ENCODE data around the gene DGKA.

The DGKA gene

DNA sequence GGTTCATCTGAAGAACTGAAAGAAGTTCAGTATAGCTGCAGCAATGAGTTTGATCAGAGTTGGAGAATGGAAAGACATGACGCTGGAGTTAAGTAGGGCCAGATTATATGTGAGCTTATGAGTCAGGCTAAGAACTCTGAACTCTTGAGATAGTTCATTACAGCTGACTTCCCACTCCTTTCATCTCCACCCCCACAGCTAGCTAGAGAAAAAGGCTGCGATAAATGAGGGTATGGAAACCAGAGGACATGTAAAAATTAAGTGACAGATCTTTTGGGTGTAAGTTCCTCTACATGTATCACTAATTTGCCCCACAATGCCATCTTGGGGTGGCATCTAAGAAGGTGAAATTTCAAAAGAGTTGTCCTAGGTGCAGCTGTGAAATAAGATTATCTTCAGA, 31.9 kb upstream of the DGKA start:
- Histone ChIP-seq H3K9me3 (ENCODE audit: insufficient read depth, low read length) (no peaks in the 10 kb centered on the region), H3K36me3 (replicated peaks; ENCODE audit: low read depth, low read length) (peaks cover 9% of the 10 kb centered on the region), H3K79me2 (ENCODE audit: low read length) (no peaks in the 10 kb centered on the region), H2AFZ (ENCODE audit: low read depth, low read length) (no peak overlapping the region), H3K27ac (ENCODE audit: low read length) (no peak overlapping the region), H3K4me1 (ENCODE audit: low read length) (no peaks in the 10 kb centered on the region), H3K4me3 (ENCODE audit: low read length) (no peak overlapping the region), H3K4me2 (ENCODE audit: low read length) (no peak overlapping the region), H3K9ac (ENCODE audit: low read length) (no peak overlapping the region), H4K20me1 (ENCODE audit: insufficient read depth, low read length) (no peaks in the 10 kb centered on the region), H3K27me3 (ENCODE audit: low read depth, low read length) (no peaks in the 10 kb centered on the region)
- TF ChIP-seq EZH2phosphoT487 (IDR thresholded peaks at IDR 0.05; ENCODE audit: low read depth) (no peak), CTCF (IDR thresholded peaks at IDR 0.05; ENCODE audit: low read depth, low read length) (no peak)

GRCh38 chr12:55901881-55902490, 29.0 kb upstream of the DGKA start:
- no peaks in the 10 kb centered on the region for H3K27me3 ChIP-seq (ENCODE audit: low read depth, low read length)
- H3K9me3 ChIP-seq (ENCODE audit: insufficient read depth, low read length): no peaks in the 10 kb centered on the region
- TF ChIP-seq EZH2phosphoT487 (IDR thresholded peaks at IDR 0.05; ENCODE audit: low read depth) (no peak), CTCF (IDR thresholded peaks at IDR 0.05; ENCODE audit: low read depth, low read length) (no peak)
- H3K4me3 ChIP-seq (ENCODE audit: low read length): no peak overlapping the region
- H3K4me2 ChIP-seq (ENCODE audit: low read length): no peak overlapping the region
- H3K9ac ChIP-seq (ENCODE audit: low read length): no peak overlapping the region
- H3K36me3 ChIP-seq (replicated peaks; ENCODE audit: low read depth, low read length): peaks cover 9% of the 10 kb centered on the region
- no peaks in the 10 kb centered on the region for H3K4me1 ChIP-seq (ENCODE audit: low read length)
- H3K27ac ChIP-seq (ENCODE audit: low read length): no peak overlapping the region
- H2AFZ ChIP-seq (ENCODE audit: low read depth, low read length): no peak overlapping the region
- no peaks in the 10 kb centered on the region for H3K79me2 ChIP-seq (ENCODE audit: low read length)
- H4K20me1 ChIP-seq (ENCODE audit: insufficient read depth, low read length): no peaks in the 10 kb centered on the region

DNA sequence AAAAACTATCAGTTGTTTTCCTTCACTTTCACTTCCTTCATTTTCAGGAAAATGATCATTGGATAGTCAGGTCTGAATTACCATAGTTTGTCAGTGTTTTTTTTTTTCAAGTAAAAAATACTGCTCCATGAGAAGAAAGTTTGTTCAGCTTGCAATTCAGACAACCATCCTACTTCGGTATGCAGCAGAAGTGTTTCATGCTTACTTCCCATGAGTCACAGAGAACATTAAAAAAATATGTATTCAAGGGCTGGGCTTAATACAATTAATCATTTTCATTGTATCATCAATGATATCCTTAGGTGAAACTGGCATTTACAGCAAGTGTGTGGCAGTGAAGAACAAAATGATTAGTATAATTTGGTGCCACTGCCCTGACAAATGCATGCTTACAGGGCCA, 24.9 kb upstream of the DGKA start:
- H3K4me3 ChIP-seq (ENCODE audit: low read length): no peak overlapping the region
- no peaks in the 10 kb centered on the region for H3K9me3 ChIP-seq (ENCODE audit: insufficient read depth, low read length)
- no peak overlapping the region for H2AFZ ChIP-seq (ENCODE audit: low read depth, low read length)
- no peaks in the 10 kb centered on the region for H3K4me1 ChIP-seq (ENCODE audit: low read length)
- H3K27me3 ChIP-seq (ENCODE audit: low read depth, low read length): no peaks in the 10 kb centered on the region
- H3K36me3 ChIP-seq (replicated peaks; ENCODE audit: low read depth, low read length): peaks cover 9% of the 10 kb centered on the region
- no peak overlapping the region for H3K9ac ChIP-seq (ENCODE audit: low read length)
- no peak overlapping the region for H3K4me2 ChIP-seq (ENCODE audit: low read length)
- no peak for TF ChIP-seq CTCF (IDR thresholded peaks at IDR 0.05; ENCODE audit: low read depth, low read length)
- TF ChIP-seq EZH2phosphoT487 (IDR thresholded peaks at IDR 0.05; ENCODE audit: low read depth): no peak
- no peak overlapping the region for H3K27ac ChIP-seq (ENCODE audit: low read length)
- H4K20me1 ChIP-seq (ENCODE audit: insufficient read depth, low read length): no peaks in the 10 kb centered on the region
- no peaks in the 10 kb centered on the region for H3K79me2 ChIP-seq (ENCODE audit: low read length)

DNA sequence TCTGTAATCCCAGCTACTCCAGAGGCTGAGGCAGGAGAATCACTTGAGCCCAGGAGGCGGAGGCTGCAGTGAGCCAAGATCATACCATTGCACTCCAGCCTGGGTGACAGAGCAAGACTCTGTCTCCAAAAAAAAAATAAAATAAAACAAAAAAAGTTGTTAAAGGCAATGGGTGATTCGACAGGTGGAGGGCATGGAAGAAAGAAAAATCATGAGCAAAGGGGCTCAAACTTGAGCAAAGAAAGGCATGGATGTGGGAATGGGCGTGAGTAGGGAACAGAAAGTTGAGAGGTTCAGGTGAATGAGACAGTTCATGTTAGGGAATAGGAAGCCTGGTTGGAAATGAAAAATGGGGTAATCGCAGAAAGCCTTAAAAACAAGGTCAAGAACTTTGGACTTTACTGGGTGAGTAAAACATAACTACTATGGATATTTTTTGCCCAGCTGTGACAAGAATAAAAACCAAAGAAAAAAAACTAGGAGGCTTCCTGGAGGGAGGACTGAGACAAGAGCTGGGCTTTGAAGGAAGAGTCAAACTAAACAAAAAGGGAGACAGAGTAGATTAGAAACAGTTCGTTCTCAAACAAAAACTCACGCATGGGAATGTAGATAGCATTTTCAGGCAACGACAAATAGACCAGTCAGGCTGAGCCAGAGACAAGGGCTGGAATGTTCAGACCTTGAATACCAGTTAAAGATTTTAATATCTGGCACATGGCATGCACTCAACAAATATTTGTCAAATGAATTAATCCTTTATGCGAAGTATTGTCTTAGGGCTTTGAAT, 22.0 kb upstream of the DGKA start:
- H3K79me2 ChIP-seq (ENCODE audit: low read length): peaks cover 11% of the 10 kb centered on the region
- no peaks in the 10 kb centered on the region for H4K20me1 ChIP-seq (ENCODE audit: insufficient read depth, low read length)
- no peak overlapping the region for H3K4me3 ChIP-seq (ENCODE audit: low read length)
- TF ChIP-seq CTCF (IDR thresholded peaks at IDR 0.05; ENCODE audit: low read depth, low read length) (no peak), EZH2phosphoT487 (IDR thresholded peaks at IDR 0.05; ENCODE audit: low read depth) (no peak)
- H3K4me2 ChIP-seq (ENCODE audit: low read length): no peak overlapping the region
- no peak overlapping the region for H3K9ac ChIP-seq (ENCODE audit: low read length)
- H3K27ac ChIP-seq (ENCODE audit: low read length): no peak overlapping the region
- no peaks in the 10 kb centered on the region for H3K27me3 ChIP-seq (ENCODE audit: low read depth, low read length)
- peaks cover 10% of the 10 kb centered on the region for H3K36me3 ChIP-seq (replicated peaks; ENCODE audit: low read depth, low read length)
- no peak overlapping the region for H2AFZ ChIP-seq (ENCODE audit: low read depth, low read length)
- H3K9me3 ChIP-seq (ENCODE audit: insufficient read depth, low read length): no peaks in the 10 kb centered on the region
- H3K4me1 ChIP-seq (ENCODE audit: low read length): no peaks in the 10 kb centered on the region

Data from OCI-LY3 (cell line).